Astrocyte of the spinal cord (primary cell): Measurements from ENCODE around the gene ZBTB48.
"Not testable (repeated sequence)": the region's sequence is repeated elsewhere in the genome, so short reads cannot be mapped to it uniquely, and the experiment has no call there.

Source experiments
- DNase-seq: peaks from one replicate; pipeline ENCODE4 v3.0.0; 2011; ENCODE audit warnings: low read depth, low spot score
- H3K4me3 ChIP-seq: 2 replicates; pipeline ENCODE4 v1.5.1; 2011; ENCODE audit warnings: low read depth, mild to moderate bottlenecking, low read length, moderate library complexity
- CTCF ChIP-seq: IDR thresholded peaks from 2 replicates; pipeline ENCODE4 v1.5.1; 2012; ENCODE audit warnings: low read depth, mild to moderate bottlenecking, low read length, inconsistent platforms
- in situ Hi-C: cut with HindIII; loops from 2 replicates; pipeline ENCODE4 v1.10.0; 2017; ENCODE audit warnings: low sequenced_read_pairs

The ZBTB48 gene

DNA sequence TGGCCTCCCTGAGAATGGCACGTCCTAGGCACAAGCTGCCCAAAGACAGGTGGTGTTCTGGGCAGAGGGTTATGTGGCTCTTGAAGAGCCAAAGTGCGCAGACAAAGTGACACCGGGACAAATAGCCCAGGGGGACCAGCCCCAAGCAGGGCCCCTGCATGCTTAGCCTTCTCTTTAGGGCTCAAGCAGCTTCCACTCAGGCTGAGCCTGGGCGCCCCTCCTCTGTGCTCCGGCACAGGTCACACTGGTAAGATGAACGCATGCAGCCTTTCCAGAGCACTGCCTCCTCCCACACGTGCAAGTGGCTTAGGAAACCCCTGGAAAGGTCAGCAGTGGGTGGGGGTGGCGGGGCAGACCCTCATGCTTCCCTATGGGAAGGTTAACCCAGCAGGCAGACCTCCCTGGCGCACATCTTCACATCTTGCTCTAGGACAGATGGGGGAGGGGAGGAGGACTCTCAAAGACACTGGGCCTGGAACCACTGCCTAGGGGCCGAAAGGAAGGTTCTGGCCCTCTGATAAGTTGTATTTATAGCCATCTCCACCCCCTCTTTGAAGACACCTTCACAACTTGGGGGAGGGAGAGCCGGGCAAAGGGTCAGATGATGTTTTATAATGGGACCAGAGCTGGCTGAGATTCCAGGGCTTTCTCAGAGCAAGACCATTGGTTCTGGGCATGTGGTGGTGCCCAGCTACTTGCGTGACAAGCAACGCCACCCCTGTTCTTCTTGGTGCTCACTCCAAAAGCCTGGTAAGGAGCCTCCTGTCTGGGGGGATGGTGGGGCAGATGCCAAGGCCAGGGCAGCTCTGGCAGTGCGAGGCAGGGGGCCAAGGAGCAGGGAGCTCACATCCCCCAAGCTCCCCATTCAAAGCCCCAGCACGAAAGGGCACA is 17.3 kb downstream of the ZBTB48 start:
- in situ Hi-C loops: no loop called here
- no peak for DNase-seq
- H3K4me3 ChIP-seq: no peak overlapping the region
- TF ChIP-seq CTCF: no peak

DNA sequence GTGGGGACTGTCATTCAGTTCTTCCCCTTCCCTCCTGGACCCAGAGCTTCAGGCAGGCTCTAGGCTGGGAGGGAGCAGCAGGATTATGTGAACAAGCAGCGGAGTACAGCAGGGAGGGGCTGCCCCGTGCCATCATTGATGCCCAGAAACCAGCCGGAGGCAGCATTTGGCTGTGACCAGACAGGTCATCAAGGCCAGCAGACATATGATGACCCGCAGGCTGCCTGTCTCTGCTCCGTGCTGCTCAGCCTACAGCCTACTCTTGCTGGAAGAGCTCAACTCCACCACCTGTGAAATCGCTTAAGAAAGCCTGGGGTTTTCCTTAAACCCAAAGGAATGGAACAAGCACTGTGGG is 18.0 kb downstream of the ZBTB48 start:
- TF ChIP-seq CTCF: no peak
- DNase-seq: no peak
- in situ Hi-C loops: no loop called here
- no peak overlapping the region for H3K4me3 ChIP-seq

- no peak for TF ChIP-seq CTCF
Measured at GRCh38 chr1:6599141-6599975, 19.6 kb downstream of the ZBTB48 start.

DNA sequence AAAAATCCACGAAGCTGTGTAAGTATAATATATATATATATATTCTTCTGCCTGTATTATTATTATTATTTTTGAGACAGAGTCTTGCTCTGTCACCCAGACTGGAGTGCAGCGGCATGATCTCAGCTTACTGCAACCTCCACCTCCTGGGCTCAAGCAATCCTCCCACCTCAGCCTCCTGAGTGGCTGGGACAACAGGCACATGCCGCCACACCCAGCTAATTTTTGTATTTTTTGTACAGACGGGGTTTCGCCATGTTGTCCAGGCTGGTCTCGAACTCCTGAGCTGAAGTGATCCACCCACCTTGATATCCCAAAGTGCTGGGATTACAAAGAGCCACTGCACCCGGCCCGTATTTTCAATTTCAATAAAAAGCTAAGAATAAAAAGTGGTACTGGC is 20.2 kb downstream of the ZBTB48 start:
- H3K4me3 ChIP-seq: peak overlapping the region; percentile 79
- DNase-seq, in situ Hi-C loops: not testable (repeated sequence)

More at GRCh38 chr1:6599141-6599975, 19.6 kb downstream of the ZBTB48 start:
- no peak for DNase-seq
- no peak overlapping the region for H3K4me3 ChIP-seq
- in situ Hi-C loops: no loop called here

DNA sequence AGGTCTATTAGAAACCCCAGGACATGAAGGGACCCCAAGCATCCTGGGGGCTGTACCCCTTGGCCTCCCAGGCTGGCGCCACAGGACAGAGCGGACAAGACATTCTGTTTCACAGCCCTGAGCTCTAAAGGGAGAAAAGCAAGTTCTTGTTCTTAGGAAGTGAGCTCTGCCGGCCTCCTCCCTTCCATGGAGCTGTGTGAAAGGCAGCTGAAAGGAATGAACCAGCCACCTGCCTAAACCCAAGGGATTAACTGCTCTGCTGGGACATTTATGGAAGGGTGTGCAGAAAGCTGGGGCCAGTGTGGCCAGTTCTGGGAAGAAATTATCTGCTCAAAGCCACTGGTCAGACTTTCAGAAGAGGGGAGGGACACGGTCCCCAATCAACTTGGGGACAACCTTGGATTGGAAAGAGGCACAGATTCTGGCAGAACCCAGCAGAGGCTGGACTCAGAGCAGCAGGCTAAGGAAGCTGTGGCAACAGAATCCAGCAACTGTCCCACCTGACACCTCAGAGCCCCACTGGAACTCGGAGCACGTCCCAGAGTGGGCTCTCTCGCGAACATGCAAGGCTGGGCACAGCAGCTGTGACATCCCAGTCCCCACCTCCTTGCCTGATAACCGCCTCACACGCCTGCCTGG is 20.7 kb downstream of the ZBTB48 start:
- peak; percentile 25 for DNase-seq
- TF ChIP-seq CTCF: no peak
- peak overlapping the region; percentile 79 for H3K4me3 ChIP-seq
- in situ Hi-C loops: no loop called here

DNA sequence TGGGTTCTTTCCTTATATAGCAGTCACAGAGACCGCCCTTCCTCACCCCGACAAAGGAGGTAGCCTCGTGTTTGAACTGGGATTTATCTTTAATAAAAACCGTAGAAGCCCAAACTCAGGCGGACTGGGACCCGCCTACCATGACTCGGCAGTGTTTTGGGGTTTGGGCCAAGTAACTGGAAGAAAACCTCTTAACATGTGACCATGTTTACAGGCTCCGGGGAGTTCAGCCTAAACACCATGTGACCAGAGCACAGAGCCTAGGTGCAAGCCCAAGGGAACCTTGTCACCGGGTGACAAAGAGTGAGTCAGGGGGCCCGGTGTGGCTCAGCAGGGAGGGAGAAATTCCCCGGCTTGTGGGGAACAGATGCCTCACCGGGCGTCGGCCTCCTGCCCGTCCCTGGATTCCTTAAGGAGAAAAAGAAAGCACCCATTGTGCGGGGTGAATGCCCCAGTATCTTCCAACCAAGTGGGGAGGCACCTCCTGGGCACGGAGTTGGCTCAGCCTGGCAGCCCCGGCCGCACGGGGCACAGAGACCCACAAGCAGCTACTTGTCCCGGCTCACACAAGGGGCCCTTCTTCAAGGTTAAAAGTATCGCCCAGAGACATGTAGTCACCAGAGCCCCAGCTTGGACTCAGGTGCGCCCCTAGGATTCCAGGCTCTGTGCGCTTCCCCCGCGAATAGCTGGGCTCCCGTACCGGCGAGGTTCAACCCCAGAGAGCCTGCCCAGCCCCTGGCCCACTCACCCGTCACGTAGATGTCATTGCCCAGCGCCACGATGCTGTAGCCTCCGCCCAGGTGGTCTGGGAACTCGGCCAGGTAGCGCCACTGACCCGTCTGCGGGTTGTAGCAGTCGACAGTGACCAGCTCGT is 21.5 kb downstream of the ZBTB48 start:
- in situ Hi-C loops: no loop called here
- peak overlapping the region; percentile 79 for H3K4me3 ChIP-seq
- no peak for TF ChIP-seq CTCF
- peak; percentile 91 for DNase-seq
